ENCODE data around the gene LRRC15.

DNA sequence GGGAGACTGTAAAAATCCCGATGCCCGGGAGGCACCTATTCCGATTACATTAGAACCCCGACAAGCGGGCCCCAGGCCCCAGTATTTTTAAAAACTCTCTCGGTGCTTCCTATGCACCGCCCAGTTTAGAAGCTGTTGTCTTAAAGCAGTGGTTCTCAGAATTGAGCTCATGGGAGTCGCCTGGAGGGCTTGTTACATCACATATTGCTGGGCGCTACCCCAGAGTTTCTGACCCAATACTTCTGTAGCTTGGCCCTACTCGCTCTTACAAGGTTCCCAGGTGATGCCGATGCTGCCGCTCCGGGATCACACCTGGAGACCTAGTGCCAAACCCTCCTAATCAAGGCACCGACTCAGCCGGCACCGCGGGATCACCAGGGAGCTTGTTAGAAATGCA is 53.6 kb downstream of the LRRC15 start:
- TF ChIP-seq CTCF (IDR thresholded peaks at IDR 0.05; ENCODE audit: poor library complexity) (no peak), EZH2 (IDR thresholded peaks at IDR 0.05; ENCODE audit: borderline replicate concordance) (no peak), EZH2phosphoT487 (IDR thresholded peaks at IDR 0.05; ENCODE audit: low read depth, severe bottlenecking, unreplicated experiment) (no peak)

All from hepatocyte (in vitro differentiated cells).